Central memory CD8-positive, alpha-beta T cell (primary cell): ENCODE results near the gene LNPK.
"Not testable (repeated sequence)": the region's sequence is repeated elsewhere in the genome, so short reads cannot be mapped to it uniquely, and the experiment has no call there.

ENCODE experiments used
- ATAC-seq: fragments of 150-1000 bp; cut with Tn5 transposase; replicated peaks from 2 replicates; pipeline ENCODE4 v1.10.0; 2022; ENCODE audit warnings: mild to moderate bottlenecking, moderate FRiP score, moderate number of reproducible peaks; ENCODE audit not compliant: poor library complexity, severe bottlenecking; ENCODE audit errors: extremely low read depth
- DNase-seq, 2 donors: peaks; one replicate each; pipeline ENCODE4 v3.0.0; 2021; ENCODE audit warnings: low spot score in 2 of 2
- H3K27ac Mint-ChIP-seq: one replicate; pipeline ENCODE4 v1.8.0; 2022; ENCODE audit warnings: low read depth, mild to moderate bottlenecking, moderate library complexity, mixed read lengths
- H3K27me3 Mint-ChIP-seq: one replicate; pipeline ENCODE4 v1.8.0; 2022; ENCODE audit warnings: mixed read lengths
- H3K36me3 Mint-ChIP-seq: one replicate; pipeline ENCODE4 v1.8.0; 2022; ENCODE audit warnings: mild to moderate bottlenecking, moderate library complexity, mixed read lengths; ENCODE audit not compliant: insufficient read depth
- H3K4me1 Mint-ChIP-seq: one replicate; pipeline ENCODE4 v1.8.0; 2022; ENCODE audit warnings: mixed read lengths
- H3K4me3 Mint-ChIP-seq: one replicate; pipeline ENCODE4 v1.8.0; 2022; ENCODE audit warnings: mild to moderate bottlenecking, moderate library complexity, mixed read lengths
- H3K9me3 Mint-ChIP-seq: one replicate; pipeline ENCODE4 v1.8.0; 2022; ENCODE audit warnings: mixed read lengths

LNPK gene

DNA sequence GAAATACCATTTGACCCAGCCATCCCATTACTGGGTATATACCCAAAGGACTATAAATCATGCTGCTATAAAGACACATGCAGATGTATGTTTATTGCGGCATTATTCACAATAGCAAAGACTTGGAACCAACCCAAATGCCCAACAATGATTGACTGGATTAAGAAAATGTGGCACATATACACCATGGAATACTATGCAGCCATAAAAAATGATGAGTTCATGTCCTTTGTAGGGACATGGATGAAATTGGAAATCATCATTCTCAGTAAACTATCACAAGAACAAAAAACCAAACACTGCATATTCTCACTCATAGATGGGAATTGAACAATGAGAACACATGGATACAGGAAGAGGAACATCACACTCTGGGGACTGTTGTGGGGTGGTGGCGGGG lies 38.9 kb downstream of the LNPK start:
- H3K27ac Mint-ChIP-seq, H3K4me3 Mint-ChIP-seq, H3K36me3 Mint-ChIP-seq, H3K27me3 Mint-ChIP-seq, DNase-seq, ATAC-seq, H3K9me3 Mint-ChIP-seq: not testable (repeated sequence)
- peaks cover 13% of the 10 kb centered on the region for H3K4me1 Mint-ChIP-seq

DNA sequence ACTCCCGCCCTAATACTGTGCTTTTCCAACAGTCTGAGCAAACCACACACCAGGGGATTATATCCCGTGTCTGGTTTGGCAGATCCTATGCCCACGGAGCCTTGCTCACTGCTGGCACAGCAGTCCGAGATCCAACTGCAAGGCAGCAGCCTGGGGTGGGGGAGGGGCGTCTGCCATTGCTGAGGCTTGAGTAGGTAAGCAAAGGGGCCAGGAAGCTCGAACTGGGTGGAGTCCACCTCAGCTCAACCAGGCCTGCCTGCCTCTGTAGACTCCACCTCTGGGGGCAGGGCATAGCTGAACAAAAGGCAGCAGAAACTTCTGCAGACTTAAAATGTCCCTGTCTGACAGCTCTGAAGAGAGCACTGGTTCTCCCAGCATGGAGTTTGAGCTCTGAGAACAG lies 44.2 kb downstream of the LNPK start:
- DNase-seq = no peak
- Mint-ChIP-seq H3K4me3 (no peak overlapping the region), H3K9me3 (no peaks in the 10 kb centered on the region), H3K27ac (no peak overlapping the region), H3K27me3 (no peaks in the 10 kb centered on the region), H3K4me1 (peaks cover 18% of the 10 kb centered on the region), H3K36me3 (peaks cover 13% of the 10 kb centered on the region)
- ATAC-seq = no peak

DNA sequence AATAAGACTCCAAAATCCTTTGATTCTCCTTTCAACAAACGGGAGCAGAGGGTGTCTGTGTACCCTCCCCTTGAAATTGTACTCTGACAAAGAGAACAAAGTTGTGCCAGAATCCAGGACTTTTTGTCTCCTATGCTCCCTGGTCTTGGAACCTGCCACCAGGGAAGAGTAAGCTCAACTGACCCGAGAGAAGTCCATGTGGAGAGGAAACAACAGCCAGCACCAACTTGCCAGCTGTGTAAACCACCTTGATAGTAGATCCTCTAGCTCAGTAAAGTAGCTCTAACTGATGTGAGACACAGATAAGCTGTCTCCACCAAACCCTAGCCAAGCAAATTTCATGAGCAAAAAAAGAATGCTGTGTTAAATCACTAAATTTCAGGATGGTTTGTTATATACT lies 46.9 kb downstream of the LNPK start:
- ATAC-seq (no peak), DNase-seq (no peak)
- peaks cover 11% of the 10 kb centered on the region for H3K4me1 Mint-ChIP-seq
- H3K27ac Mint-ChIP-seq = no peak overlapping the region
- H3K27me3 Mint-ChIP-seq = no peaks in the 10 kb centered on the region
- H3K9me3 Mint-ChIP-seq = no peaks in the 10 kb centered on the region
- no peak overlapping the region for H3K4me3 Mint-ChIP-seq
- peaks cover 16% of the 10 kb centered on the region for H3K36me3 Mint-ChIP-seq

DNA sequence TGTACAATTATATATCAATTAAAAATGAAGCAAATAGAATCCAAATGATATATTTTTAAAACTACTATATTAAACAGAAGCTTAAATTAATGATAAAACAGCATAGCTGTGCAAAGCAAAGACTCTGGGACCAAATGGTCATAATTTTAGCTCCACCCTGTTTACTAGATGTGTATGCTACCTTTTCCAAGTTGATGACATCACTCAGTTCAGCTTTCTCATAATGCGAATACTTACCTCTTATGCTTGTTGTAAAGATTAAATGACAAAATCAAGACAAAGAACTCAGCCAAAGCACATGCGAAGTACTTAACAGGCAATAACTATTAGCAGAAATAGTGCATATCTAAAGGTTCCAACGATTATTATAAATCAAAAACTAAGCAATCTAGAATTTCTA lies 51.6 kb downstream of the LNPK start:
- no peak overlapping the region for H3K27ac Mint-ChIP-seq
- no peak for DNase-seq
- no peak for ATAC-seq
- H3K36me3 Mint-ChIP-seq = peaks cover 3% of the 10 kb centered on the region
- H3K27me3 Mint-ChIP-seq = no peaks in the 10 kb centered on the region
- no peak overlapping the region for H3K4me3 Mint-ChIP-seq
- no peaks in the 10 kb centered on the region for H3K9me3 Mint-ChIP-seq
- no peaks in the 10 kb centered on the region for H3K4me1 Mint-ChIP-seq

DNA sequence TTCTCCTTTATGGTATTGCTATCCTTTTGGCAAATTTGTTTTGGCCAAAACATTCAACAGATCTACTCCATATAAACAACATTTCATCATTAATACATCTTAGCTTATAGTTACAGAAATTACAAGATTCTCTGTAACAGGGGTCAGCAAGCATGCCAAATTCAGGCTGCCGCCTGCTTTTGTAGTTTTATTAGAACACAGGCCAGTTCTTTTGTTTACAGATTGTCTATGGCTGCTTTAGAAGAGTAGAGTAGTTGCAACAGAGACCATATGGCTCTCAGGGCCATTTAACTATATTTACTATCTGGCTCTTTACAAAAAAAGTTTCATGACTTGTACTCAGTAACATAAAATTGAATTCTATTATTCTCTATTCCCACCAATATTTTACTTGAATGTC lies 53.9 kb downstream of the LNPK start:
- no peak for DNase-seq
- no peak for ATAC-seq
- H3K9me3 Mint-ChIP-seq = no peaks in the 10 kb centered on the region
- peaks cover 3% of the 10 kb centered on the region for H3K36me3 Mint-ChIP-seq
- H3K27ac Mint-ChIP-seq = no peak overlapping the region
- H3K4me1 Mint-ChIP-seq = no peaks in the 10 kb centered on the region
- no peaks in the 10 kb centered on the region for H3K27me3 Mint-ChIP-seq
- H3K4me3 Mint-ChIP-seq = no peak overlapping the region

DNA sequence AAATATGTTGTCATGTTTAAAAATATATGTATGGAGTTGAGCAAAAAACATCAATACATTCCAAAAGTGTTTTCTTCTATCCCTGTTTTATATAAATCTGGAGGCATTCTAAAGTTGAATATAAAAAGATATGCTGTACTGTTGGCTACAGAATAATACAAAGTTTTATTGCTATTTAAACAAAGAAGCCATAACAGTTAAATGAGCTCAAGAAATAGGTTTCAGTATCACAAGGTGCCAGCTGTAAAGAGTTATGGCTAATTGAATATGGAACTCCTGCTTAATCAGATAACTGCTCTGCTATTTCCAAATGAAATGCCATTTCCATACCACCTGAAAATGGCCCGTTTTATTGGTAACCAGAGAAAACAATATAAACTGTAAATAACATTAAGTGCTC lies 55.0 kb downstream of the LNPK start:
- DNase-seq = no peak
- Mint-ChIP-seq H3K27ac (peak overlapping the region; percentile 22), H3K4me3 (no peak overlapping the region), H3K4me1 (no peaks in the 10 kb centered on the region), H3K9me3 (no peaks in the 10 kb centered on the region), H3K36me3 (peaks cover 3% of the 10 kb centered on the region), H3K27me3 (no peaks in the 10 kb centered on the region)
- no peak for ATAC-seq

DNA sequence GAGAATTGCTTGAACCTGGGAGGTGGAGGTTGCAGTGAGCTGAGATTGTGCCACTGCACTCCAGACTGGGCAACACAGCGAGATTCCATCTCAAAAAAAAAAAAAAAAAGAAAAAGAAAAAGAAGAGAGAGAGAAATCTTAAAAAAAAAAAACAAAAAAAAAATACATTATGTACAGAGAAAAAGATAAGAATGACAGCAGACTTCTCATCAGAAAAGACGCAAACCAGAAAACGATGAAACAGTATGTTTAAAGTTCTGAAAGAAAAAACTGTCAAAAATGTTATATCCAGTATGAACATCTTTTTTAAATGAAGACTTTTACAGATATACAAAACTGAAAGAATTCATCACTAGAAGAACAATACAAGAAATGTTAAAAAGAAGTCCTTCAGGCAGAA lies 60.4 kb downstream of the LNPK start:
- H3K27me3 Mint-ChIP-seq = no peaks in the 10 kb centered on the region
- no peaks in the 10 kb centered on the region for H3K9me3 Mint-ChIP-seq
- ATAC-seq = no peak
- H3K36me3 Mint-ChIP-seq = peaks cover 6% of the 10 kb centered on the region
- H3K4me3 Mint-ChIP-seq = no peak overlapping the region
- no peak for DNase-seq
- H3K4me1 Mint-ChIP-seq = no peaks in the 10 kb centered on the region
- H3K27ac Mint-ChIP-seq = no peak overlapping the region

DNA sequence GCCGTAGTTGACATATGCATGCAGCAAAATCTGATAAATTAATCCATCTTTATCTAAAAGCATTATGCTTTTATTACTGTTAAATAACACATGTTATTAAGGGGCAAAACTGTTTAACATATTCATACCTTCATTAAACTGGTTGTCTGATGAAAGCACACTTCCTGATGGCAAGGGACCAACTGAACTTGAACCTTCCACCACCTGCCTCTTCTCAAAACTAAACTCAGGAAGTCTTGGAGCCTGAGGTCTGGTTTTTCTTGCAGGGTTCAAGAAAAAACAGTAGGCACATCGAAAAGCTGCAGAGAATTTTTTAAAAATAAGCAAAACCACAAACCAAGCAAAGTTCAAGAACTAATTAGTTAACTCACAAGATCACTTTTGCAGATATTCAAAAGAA lies 64.9 kb downstream of the LNPK start:
- no peaks in the 10 kb centered on the region for H3K27me3 Mint-ChIP-seq
- no peak overlapping the region for H3K4me3 Mint-ChIP-seq
- H3K4me1 Mint-ChIP-seq = no peaks in the 10 kb centered on the region
- peaks cover 16% of the 10 kb centered on the region for H3K36me3 Mint-ChIP-seq
- no peak for ATAC-seq
- no peaks in the 10 kb centered on the region for H3K9me3 Mint-ChIP-seq
- no peak for DNase-seq
- no peak overlapping the region for H3K27ac Mint-ChIP-seq

DNA sequence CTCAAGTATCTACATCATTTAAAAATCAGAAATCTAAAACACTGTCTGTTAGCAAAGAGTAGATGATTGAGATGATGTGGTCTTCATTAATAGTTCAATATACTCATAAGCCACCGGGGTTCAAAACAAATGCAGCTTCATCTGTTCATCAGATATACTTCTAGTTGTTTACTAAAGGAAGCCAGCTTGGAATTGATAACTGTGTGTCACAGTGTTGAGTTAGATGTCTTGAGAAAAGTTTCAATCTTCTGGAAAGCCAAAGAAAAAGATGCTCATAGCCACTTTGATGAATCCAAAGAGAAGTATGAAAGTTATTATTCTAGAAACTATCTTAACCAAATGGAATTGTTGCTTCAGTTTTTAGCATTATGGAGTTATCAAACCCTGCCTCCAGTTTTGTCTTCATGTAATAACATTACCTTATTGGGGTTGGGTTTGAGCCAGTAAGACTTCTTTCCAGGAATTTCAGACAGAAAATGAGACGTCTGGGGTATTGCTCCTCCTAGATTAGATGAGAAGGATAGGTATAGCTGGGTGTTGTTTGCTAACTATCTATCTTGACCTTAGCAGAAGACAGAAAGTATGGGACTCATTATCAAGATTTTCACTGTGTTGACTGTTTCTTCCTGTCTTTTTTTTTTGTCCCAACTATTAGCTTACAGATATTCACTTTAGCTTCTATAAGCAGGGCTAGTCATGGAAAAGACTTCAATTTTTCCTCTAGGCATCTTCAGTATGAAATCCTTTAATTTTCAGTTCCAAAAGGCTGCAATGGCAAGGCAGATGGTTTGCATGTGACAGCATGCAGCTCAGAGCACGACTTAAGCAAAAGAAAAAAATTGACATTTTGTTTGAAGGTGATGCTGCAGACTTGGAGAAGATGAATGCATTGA lies 66.5 kb downstream of the LNPK start:
- ATAC-seq = no peak
- H3K36me3 Mint-ChIP-seq = peaks cover 12% of the 10 kb centered on the region
- H3K27ac Mint-ChIP-seq = no peak overlapping the region
- H3K27me3 Mint-ChIP-seq = no peaks in the 10 kb centered on the region
- no peak for DNase-seq
- H3K9me3 Mint-ChIP-seq = no peaks in the 10 kb centered on the region
- H3K4me3 Mint-ChIP-seq = no peak overlapping the region
- H3K4me1 Mint-ChIP-seq = no peaks in the 10 kb centered on the region

DNA sequence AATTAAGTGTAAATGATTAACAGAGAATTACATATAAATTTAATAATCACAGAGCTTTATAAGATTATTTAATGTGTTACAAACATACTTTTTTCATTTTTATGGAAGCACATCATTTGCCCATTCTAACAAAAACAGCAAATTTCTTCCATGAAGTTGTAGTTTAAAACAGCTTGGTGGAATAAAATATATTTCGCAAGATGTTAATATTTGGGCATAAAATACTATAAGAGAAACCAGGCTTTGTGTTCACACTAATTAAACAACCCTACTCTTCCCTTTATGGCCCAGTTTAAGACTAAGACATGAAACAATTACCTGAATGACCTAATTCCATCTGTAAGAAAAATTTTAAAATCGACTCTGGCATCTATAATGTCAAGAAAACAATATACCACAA lies 69.4 kb downstream of the LNPK start:
- no peak for ATAC-seq
- Mint-ChIP-seq H3K36me3 (peaks cover 13% of the 10 kb centered on the region), H3K27ac (no peak overlapping the region), H3K4me3 (no peak overlapping the region), H3K9me3 (no peaks in the 10 kb centered on the region), H3K4me1 (no peaks in the 10 kb centered on the region), H3K27me3 (no peaks in the 10 kb centered on the region)
- DNase-seq = no peak

DNA sequence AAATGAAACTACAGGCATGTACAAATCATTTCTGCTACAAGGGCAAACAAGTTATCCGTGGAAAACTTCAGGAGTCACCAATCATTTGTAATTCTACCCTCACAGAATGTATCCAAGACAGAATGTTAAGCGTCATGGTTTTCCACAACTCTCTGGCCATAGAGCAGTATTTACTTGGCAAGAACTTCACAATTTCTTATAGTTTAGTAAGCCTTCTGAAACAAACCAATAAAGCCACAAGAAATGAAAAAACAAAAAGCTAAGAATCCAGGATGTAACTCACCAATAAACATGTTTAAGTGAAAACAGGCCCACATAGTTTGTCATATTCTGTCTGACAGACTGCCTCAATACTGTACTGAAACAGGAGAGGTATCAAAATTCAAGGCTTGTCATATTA lies 70.3 kb downstream of the LNPK start:
- no peak overlapping the region for H3K27ac Mint-ChIP-seq
- no peaks in the 10 kb centered on the region for H3K9me3 Mint-ChIP-seq
- ATAC-seq = no peak
- H3K4me3 Mint-ChIP-seq = no peak overlapping the region
- H3K36me3 Mint-ChIP-seq = peaks cover 11% of the 10 kb centered on the region
- DNase-seq = no peak
- no peaks in the 10 kb centered on the region for H3K4me1 Mint-ChIP-seq
- H3K27me3 Mint-ChIP-seq = no peaks in the 10 kb centered on the region

DNA sequence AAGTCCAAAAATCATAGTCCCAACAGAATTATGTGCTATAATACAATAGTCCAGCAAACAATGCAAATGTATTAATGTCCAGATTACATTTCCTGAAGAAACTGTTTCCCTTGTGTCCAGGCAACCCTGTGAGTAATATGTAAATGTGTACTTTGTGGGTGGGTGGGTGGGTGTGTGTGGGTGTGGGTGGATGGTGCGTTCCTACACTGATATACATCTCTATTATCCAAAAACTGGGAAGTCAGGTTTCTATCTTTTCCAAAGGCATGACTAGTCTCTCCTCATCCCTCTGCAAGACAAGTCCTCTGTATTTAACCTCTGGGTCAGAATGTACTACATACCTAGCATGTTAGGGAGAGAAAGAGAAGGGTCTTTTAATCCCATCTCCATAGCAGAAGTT lies 71.6 kb downstream of the LNPK start:
- Mint-ChIP-seq H3K36me3 (peaks cover 7% of the 10 kb centered on the region), H3K27me3 (no peaks in the 10 kb centered on the region), H3K4me3 (no peak overlapping the region), H3K9me3 (no peaks in the 10 kb centered on the region), H3K27ac (no peak overlapping the region), H3K4me1 (no peaks in the 10 kb centered on the region)
- ATAC-seq = no peak
- DNase-seq = no peak

DNA sequence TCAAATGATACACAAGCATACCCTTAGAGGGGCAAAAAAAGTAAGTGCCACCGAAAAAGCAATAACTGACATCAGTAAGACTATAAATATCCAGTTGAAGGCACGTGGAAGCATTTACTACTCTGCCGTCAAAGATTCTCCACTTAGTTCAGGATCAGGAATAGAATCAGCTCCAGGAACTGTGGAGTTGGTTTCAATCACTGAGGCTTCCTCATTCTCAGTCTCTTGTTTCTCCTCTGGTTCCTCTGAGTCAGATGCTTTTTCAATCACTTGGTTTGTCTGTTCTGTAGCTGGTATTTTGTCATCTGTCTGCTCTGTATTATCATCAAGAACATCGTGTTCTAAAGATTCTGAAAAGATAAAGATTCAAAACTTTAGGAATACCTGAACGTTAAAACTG lies 72.2 kb downstream of the LNPK start:
- peaks cover 3% of the 10 kb centered on the region for H3K36me3 Mint-ChIP-seq
- no peak for DNase-seq

More for the DNA sequence above, 72.2 kb downstream of the LNPK start:
- Mint-ChIP-seq H3K27ac (no peak overlapping the region), H3K27me3 (no peaks in the 10 kb centered on the region), H3K9me3 (no peaks in the 10 kb centered on the region), H3K4me3 (no peak overlapping the region), H3K4me1 (no peaks in the 10 kb centered on the region)
- no peak for ATAC-seq
